Vagina (tissue), 2 donors: Measurements from ENCODE around the gene SLC22A23. TPM values are rescaled to one million over a fixed set of nuclear protein-coding genes. Genes with fewer than 3 reads are reported as not detected.

ENCODE experiments used
- DNase-seq, 2 donors: peaks; one replicate each; pipeline ENCODE4 v3.0.0-alpha.2; 2017; ENCODE audit errors: extremely low spot score in 2 of 2
- H3K27ac ChIP-seq: fragments of 200-600 bp; sonication (generic); one replicate; pipeline ENCODE4 v1.5.1; 2019
- H3K27me3 ChIP-seq: fragments of 200-600 bp; sonication (generic); one replicate; pipeline ENCODE4 v1.5.1; 2019
- H3K36me3 ChIP-seq, 2 donors: fragments of 200-600 bp; sonication (generic); one replicate each; pipeline ENCODE4 v1.5.1; 2017 to 2019
- H3K4me1 ChIP-seq: fragments of 200-600 bp; sonication (generic); one replicate; pipeline ENCODE4 v1.5.1; 2019
- H3K4me3 ChIP-seq, 2 donors: fragments of 200-600 bp; sonication (generic); 1 replicate in 1 of 2; 2 replicates in 1 of 2; pipeline ENCODE4 v1.5.1; 2016 to 2019
- H3K9me3 ChIP-seq: fragments of 200-600 bp; sonication (generic); one replicate; pipeline ENCODE4 v1.5.1; 2019
- CTCF ChIP-seq, 3 experiments: fragments of 450-650 bp in 2 of 3; fragments of 200-600 bp in 1 of 3; sonication (generic) in 1 of 3; IDR thresholded peaks; one replicate each; pipeline ENCODE4 v1.5.1; 2017 to 2019; ENCODE audit warnings: antibody characterized with exemption in 3 of 3, mild to moderate bottlenecking in 2 of 3, moderate library complexity in 2 of 3
- POLR2A ChIP-seq, 2 donors: fragments of 450-650 bp; IDR thresholded peaks; one replicate each; pipeline ENCODE4 v1.6.1; 2017; ENCODE audit warnings: antibody characterized with exemption in 2 of 2, mild to moderate bottlenecking in 2 of 2, moderate library complexity in 2 of 2
- POLR2AphosphoS5 ChIP-seq, 2 donors: sonication (generic); formaldehyde crosslinking; IDR thresholded peaks; one replicate each; pipeline ENCODE4 v1.9.0; 2017; ENCODE audit warnings: antibody characterized with exemption in 2 of 2, mild to moderate bottlenecking in 2 of 2, low read depth in 1 of 2; ENCODE audit not compliant: insufficient read depth in 1 of 2
- intact Hi-C: fragments of 100-400 bp; cut with DNase I; formaldehyde crosslinking; loops from one replicate; pipeline ENCODE4 v1.15.1; 2023
- total RNA-seq: library from RNA; depleted of rRNA; stranded (reverse); fragments of >200 nt; gene quantifications from one replicate; pipeline ENCODE4 v1.2.3, GENCODE V29; 2016

The SLC22A23 gene
- total RNA-seq, 1 donor from 2014 or later = 40.5 TPM

GRCh38 chr6:3320238-3320811 is 136.5 kb downstream of the SLC22A23 start:
- no peaks in the 10 kb centered on the region for H3K27me3 ChIP-seq
- no peak overlapping the region for H3K4me3 ChIP-seq
- H3K9me3 ChIP-seq = no peaks in the 10 kb centered on the region
- H3K4me1 ChIP-seq = peaks cover 15% of the 10 kb centered on the region
- H3K27ac ChIP-seq = no peak overlapping the region
- TF ChIP-seq CTCF (IDR thresholded peaks at IDR 0.05) (no peak), POLR2A (IDR thresholded peaks at IDR 0.05) (no peak), POLR2AphosphoS5 (IDR thresholded peaks at IDR 0.05; ENCODE audit: insufficient read depth in 1 of 2, low read depth in 1 of 2) (no peak)
- intact Hi-C loops = no loop called here
- DNase-seq = no peak
- H3K36me3 ChIP-seq = no peaks in the 10 kb centered on the region

- no peaks in the 10 kb centered on the region for H3K36me3 ChIP-seq
- no peak overlapping the region for H3K27ac ChIP-seq
- no peak for DNase-seq
Measured at GRCh38 chr6:3319610-3320200, 137.1 kb downstream of the SLC22A23 start.

GRCh38 chr6:3318821-3319540 is 137.9 kb downstream of the SLC22A23 start:
- intact Hi-C loops = no loop called here
- Histone ChIP-seq H3K4me3 (no peak overlapping the region), H3K9me3 (no peaks in the 10 kb centered on the region), H3K27me3 (no peaks in the 10 kb centered on the region), H3K27ac (no peak overlapping the region), H3K36me3 (no peaks in the 10 kb centered on the region), H3K4me1 (peaks cover 5% of the 10 kb centered on the region)
- TF ChIP-seq POLR2A (IDR thresholded peaks at IDR 0.05) (no peak), CTCF (IDR thresholded peaks at IDR 0.05) (no peak), POLR2AphosphoS5 (IDR thresholded peaks at IDR 0.05; ENCODE audit: insufficient read depth in 1 of 2, low read depth in 1 of 2) (no peak)
- no peak for DNase-seq

More at GRCh38 chr6:3319610-3320200, 137.1 kb downstream of the SLC22A23 start:
- intact Hi-C loops = no loop called here
- Histone ChIP-seq H3K4me3 (no peak overlapping the region), H3K9me3 (no peaks in the 10 kb centered on the region), H3K4me1 (peaks cover 9% of the 10 kb centered on the region), H3K27me3 (no peaks in the 10 kb centered on the region)
- no peak for TF ChIP-seq CTCF (IDR thresholded peaks at IDR 0.05)
- TF ChIP-seq POLR2A (IDR thresholded peaks at IDR 0.05) = no peak
- no peak for TF ChIP-seq POLR2AphosphoS5 (IDR thresholded peaks at IDR 0.05; ENCODE audit: insufficient read depth in 1 of 2, low read depth in 1 of 2)

GRCh38 chr6:3318226-3318625 is 138.6 kb downstream of the SLC22A23 start:
- Histone ChIP-seq H3K9me3 (no peaks in the 10 kb centered on the region), H3K27me3 (no peaks in the 10 kb centered on the region), H3K36me3 (no peaks in the 10 kb centered on the region), H3K4me3 (no peak overlapping the region), H3K27ac (no peak overlapping the region), H3K4me1 (peaks cover 5% of the 10 kb centered on the region)
- no peak for DNase-seq
- TF ChIP-seq CTCF (IDR thresholded peaks at IDR 0.05) (no peak), POLR2AphosphoS5 (IDR thresholded peaks at IDR 0.05; ENCODE audit: insufficient read depth in 1 of 2, low read depth in 1 of 2) (no peak), POLR2A (IDR thresholded peaks at IDR 0.05) (no peak)
- intact Hi-C loops = no loop called here
